ENCODE measurements around the gene SST.

SST gene

DNA sequence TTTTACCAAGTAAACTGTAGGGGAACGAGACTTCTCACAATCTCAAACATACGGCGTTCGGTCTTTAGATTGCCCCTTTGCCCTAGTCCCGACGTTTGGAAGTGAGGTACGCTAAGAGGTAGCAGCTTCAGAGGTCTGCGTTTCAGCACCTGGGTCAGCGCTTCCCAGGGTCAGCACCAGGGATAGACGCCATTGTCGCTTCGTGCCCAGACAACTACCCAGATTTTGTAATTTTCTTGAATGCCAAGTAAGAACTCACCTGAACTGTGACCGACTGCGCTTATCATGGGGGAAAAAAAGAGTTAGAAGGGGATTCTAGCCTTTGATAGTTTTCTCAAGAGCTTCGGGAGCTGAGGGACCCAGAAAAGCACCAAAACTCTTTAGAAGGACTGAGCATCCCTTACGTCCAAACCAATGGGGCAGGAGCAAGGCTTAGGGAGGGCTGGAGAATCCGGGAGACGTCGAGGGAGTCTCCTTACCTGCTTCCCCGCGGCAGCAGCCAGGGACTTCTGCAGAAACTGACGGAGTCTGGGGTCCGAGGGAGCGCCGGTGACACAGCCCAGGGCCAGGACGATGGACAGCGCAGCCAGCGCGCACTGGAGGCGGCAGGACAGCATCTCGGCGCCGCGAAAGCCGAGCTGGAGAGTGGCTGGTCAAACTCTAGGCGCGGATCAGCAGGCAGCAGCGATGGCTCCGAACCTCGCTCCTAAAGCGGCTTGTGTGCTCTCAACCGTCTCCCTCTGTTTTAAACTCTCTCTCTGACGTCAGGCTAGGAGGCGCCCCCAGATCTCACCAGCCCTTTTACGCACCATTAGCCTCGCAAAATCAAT lies at the start of gene SST:
Gene SST (minus strand): TSS at position 720 of the 830 bp plus-strand sequence. CDS start 103 bp downstream, at position 617.
- peak; percentile 19 for DNase-seq (ENCODE audit: low read depth)
- H3K4me3 ChIP-seq (ENCODE audit: low read depth, low read length): no peak within 1 kb of the TSS
- TF ChIP-seq CTCF (IDR thresholded peaks at IDR 0.05; ENCODE audit: control insufficient read depth, extremely low read depth, insufficient read depth): no peak

DNA sequence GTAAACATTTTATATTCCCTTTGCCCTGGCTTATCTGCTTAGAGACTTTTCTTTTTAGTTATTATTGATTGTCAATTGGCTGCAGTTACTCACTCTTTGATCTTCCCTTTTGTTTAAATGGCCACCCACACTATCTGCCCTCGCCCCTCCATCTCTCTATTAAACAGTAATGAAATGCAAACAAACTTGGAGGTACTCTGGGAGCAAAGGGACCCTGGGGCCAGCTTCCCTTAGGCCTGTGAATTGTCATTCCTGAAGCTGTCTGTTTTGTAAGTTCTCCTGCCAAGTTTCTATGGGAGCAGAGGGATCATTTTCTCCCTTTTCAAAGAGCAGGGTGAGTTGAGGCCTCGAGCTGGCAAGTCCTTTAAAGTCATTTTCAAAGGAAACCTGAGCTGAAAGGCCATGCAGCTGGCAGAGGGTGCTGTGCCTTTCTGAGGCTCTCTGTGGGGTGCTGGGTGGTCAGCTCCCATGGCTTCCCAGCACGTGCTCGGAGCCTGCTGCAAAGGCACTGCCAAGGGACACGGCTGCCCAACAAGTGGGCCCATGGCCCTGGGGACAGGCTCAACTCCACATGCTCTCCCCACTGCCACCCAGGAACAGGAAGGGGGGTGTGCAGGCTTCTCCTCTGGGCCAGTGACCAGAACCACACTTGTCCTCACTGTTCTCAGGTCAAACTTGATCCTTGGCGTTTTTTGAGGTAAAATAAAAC lies 49.6 kb upstream of the SST start:
- no peak for TF ChIP-seq CTCF (IDR thresholded peaks at IDR 0.05; ENCODE audit: control insufficient read depth, extremely low read depth, insufficient read depth)
- no peak for DNase-seq (ENCODE audit: low read depth)
- H3K4me3 ChIP-seq (ENCODE audit: low read depth, low read length): no peak overlapping the region

- no peak overlapping the region for H3K4me3 ChIP-seq (ENCODE audit: low read depth, low read length)
- TF ChIP-seq CTCF (IDR thresholded peaks at IDR 0.05; ENCODE audit: control insufficient read depth, extremely low read depth, insufficient read depth): no peak
- DNase-seq (ENCODE audit: low read depth): no peak
Measured at GRCh38 chr3:187718802-187719201, 48.6 kb upstream of the SST start.

DNA sequence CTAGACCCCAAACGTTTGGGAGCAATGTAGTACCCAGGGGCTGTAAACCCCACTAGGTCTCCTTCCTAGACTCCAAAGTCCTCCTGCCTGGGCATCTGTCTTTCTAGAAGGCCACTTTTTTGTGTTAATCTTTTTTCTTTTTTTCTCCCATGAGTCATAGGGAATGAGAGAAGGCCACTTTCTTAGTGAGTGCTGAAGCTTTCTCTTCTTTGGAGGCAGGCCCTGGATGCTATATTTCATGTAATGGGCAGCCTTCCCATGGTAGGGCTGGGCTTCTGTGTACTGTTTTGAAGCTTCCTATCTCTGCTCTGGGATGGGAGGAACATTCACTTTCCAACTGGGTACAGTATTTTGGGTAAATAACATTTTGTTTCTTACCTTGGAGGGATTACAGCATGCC lies 47.4 kb upstream of the SST start:
- H3K4me3 ChIP-seq (ENCODE audit: low read depth, low read length): no peak overlapping the region
- no peak for DNase-seq (ENCODE audit: low read depth)
- no peak for TF ChIP-seq CTCF (IDR thresholded peaks at IDR 0.05; ENCODE audit: control insufficient read depth, extremely low read depth, insufficient read depth)

DNA sequence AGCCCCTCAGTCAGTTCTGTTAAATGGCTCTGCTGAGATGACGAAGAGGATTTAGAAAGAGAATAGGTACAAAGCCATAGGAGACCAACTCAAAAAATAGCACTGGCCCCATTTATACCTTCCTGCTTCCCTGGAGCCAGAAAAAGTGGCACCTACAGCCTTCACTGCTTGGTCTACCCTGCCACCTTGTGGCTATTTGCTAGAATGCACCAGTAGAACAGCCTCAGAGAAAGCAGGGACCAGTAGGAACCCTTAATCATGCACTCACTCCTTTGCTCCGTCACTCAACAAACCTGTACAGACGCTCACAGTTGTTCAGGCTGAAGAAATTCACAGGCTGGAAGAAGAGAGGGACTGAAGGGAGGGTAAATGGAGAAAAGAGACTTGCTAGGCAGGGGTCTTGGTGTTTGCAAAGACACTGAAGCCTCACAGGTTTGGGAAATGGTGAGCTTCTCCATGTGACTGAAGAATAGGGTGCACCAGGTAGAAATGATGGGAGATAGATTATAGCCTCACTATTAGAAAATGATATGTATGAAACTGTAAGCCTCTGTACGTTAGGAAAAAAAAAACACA lies 44.3 kb upstream of the SST start:
- TF ChIP-seq CTCF (IDR thresholded peaks at IDR 0.05; ENCODE audit: control insufficient read depth, extremely low read depth, insufficient read depth): peak; percentile 95
- H3K4me3 ChIP-seq (ENCODE audit: low read depth, low read length): no peak overlapping the region
- peak; percentile 33 for DNase-seq (ENCODE audit: low read depth)

DNA sequence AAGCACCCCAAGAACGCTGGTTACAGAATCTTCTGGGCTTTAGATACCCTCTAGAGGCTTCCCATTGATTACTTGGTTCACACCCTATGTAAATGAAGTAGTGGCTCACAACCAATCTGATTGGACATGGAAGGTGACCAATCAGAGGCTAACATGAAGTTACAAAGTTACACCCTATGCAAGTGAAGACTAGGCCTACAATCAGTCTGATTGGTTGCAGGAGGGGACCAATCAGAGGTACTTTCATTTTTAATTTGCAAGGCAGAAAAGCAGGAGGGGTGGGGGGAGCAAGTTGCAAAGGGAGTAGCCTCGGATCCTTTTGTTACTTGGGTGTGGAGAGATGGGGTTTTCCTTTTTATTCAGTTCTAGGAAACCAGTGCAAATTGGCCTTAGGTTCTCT lies 43.3 kb upstream of the SST start:
- no peak for DNase-seq (ENCODE audit: low read depth)
- no peak for TF ChIP-seq CTCF (IDR thresholded peaks at IDR 0.05; ENCODE audit: control insufficient read depth, extremely low read depth, insufficient read depth)
- no peak overlapping the region for H3K4me3 ChIP-seq (ENCODE audit: low read depth, low read length)

Data from LNCaP clone FGC (cell line).